ENCODE data around the gene LAPTM4A.

LAPTM4A gene

GRCh38 chr2:20054931-20055330 lies 3.5 kb upstream of the LAPTM4A start:
- H3K4me3 ChIP-seq (ENCODE audit: low read depth, low read length) = no peak overlapping the region

GRCh38 chr2:20054119-20054518 lies 2.7 kb upstream of the LAPTM4A start:
- TF ChIP-seq CTCF (IDR thresholded peaks at IDR 0.05; ENCODE audit: borderline replicate concordance, insufficient read depth, low read depth, low read length) = no peak
- H3K4me3 ChIP-seq (ENCODE audit: low read depth, low read length) = no peak overlapping the region

More at GRCh38 chr2:20054931-20055330, 3.5 kb upstream of the LAPTM4A start:
- no peak for TF ChIP-seq CTCF (IDR thresholded peaks at IDR 0.05; ENCODE audit: borderline replicate concordance, insufficient read depth, low read depth, low read length)

GRCh38 chr2:20052861-20053281 lies 1.4 kb upstream of the LAPTM4A start:
- TF ChIP-seq CTCF (IDR thresholded peaks at IDR 0.05; ENCODE audit: borderline replicate concordance, insufficient read depth, low read depth, low read length) = no peak
- H3K4me3 ChIP-seq (ENCODE audit: low read depth, low read length) = no peak overlapping the region

- H3K4me3 ChIP-seq (ENCODE audit: low read depth, low read length) = peak overlapping the region; percentile 45
- TF ChIP-seq CTCF (IDR thresholded peaks at IDR 0.05; ENCODE audit: borderline replicate concordance, insufficient read depth, low read depth, low read length) = no peak
These were observed 912 bp upstream of the LAPTM4A start for GRCh38 chr2:20052229-20052851.

- TF ChIP-seq CTCF (IDR thresholded peaks at IDR 0.05; ENCODE audit: borderline replicate concordance, insufficient read depth, low read depth, low read length) = peak; percentile 6; the same call in 1 of the 2 replicates
- peak overlapping the region; percentile 73 for H3K4me3 ChIP-seq (ENCODE audit: low read depth, low read length)
These were observed 539 bp downstream of the LAPTM4A start for GRCh38 chr2:20050646-20051531.

- H3K4me3 ChIP-seq (ENCODE audit: low read depth, low read length) = peak overlapping the region; percentile 73
- TF ChIP-seq CTCF (IDR thresholded peaks at IDR 0.05; ENCODE audit: borderline replicate concordance, insufficient read depth, low read depth, low read length) = no peak
These were observed 1.3 kb downstream of the LAPTM4A start for GRCh38 chr2:20050104-20050645.

Data from GM12875 (cell line).